ENCODE measurements around the gene COL9A1. TPM values are rescaled to one million over a fixed set of nuclear protein-coding genes. Genes with fewer than 3 reads are reported as not detected.

The COL9A1 gene
- total and polyA plus RNA-seq, 2 of the 4 experiments (the other 2 are of a cell fraction) = not detected

GRCh38 chr6:70309243-70309642 is 6.4 kb upstream of the COL9A1 start:
- H3K27ac ChIP-seq (ENCODE audit: insufficient read depth, low read length) = no peak overlapping the region
- H3K23ac ChIP-seq (ENCODE audit: low read depth, low read length) = no peak overlapping the region
- no peak overlapping the region for H3K14ac ChIP-seq (replicated peaks; ENCODE audit: low read depth, low read length)
- DNase-seq = no peak
- no peaks in the 10 kb centered on the region for H4K20me1 ChIP-seq (ENCODE audit: insufficient read depth, low read length)
- H3K4me3 ChIP-seq (ENCODE audit: insufficient read depth, low read depth, low read length) = no peak overlapping the region
- no peak overlapping the region for H3K56ac ChIP-seq (ENCODE audit: extremely low read depth, insufficient read depth, low read length)
- H2AK5ac ChIP-seq (ENCODE audit: low read depth, low read length) = no peak overlapping the region
- no peaks in the 10 kb centered on the region for H3K36me3 ChIP-seq (ENCODE audit: control insufficient read depth, insufficient read depth, low read length)
- H3K79me1 ChIP-seq (ENCODE audit: low read depth in 1 of 2, low read length in 2 of 2) = no peaks in the 10 kb centered on the region
- intact Hi-C loops (cut with micrococcal nuclease) (no loop called here), dilution Hi-C loops (cut with HindIII; ENCODE audit: low sequenced_read_pairs, unreplicated experiment) (no loop called here), in situ Hi-C loops (cut with MboI; ENCODE audit: low sequenced_read_pairs) (loop anchor here (10.0 to 25.0 kb wide), 2 partner anchors 378 to 706 kb away; no protein-coding TSS in a partner anchor)
- POLR2A ChIA-PET (ENCODE audit: unreplicated experiment) = no interaction called here
- H2BK15ac ChIP-seq (ENCODE audit: low read depth, low read length) = no peak overlapping the region
- H2BK5ac ChIP-seq (ENCODE audit: low read depth, low read length, poor library complexity, severe bottlenecking) = no peak overlapping the region
- H3K9ac ChIP-seq (ENCODE audit: low read depth, low read length) = no peak overlapping the region
- no peaks in the 10 kb centered on the region for H3K9me3 ChIP-seq (ENCODE audit: control insufficient read depth, insufficient read depth, low read length)
- H3K4ac ChIP-seq (ENCODE audit: low read depth, low read length) = no peak overlapping the region
- whole genome bisulfite sequencing, 2 experiments (ENCODE audit: extremely low coverage in 2 of 2, insufficient read length in 1 of 2) = no CpG with 5 or more reads among the region's 2 CpGs
- H2BK120ac ChIP-seq (ENCODE audit: low read depth, low read length) = no peak overlapping the region
- no peak overlapping the region for H3K4me2 ChIP-seq (ENCODE audit: low read depth, low read length)
- H3K9me1 ChIP-seq (ENCODE audit: insufficient read depth, low read length) = no peaks in the 10 kb centered on the region
- H4K91ac ChIP-seq (ENCODE audit: insufficient read depth, low read depth, low read length) = no peak overlapping the region
- no peak overlapping the region for H2AK9ac ChIP-seq (replicated peaks; ENCODE audit: low read depth, low read length, poor library complexity)
- no peak overlapping the region for H4K5ac ChIP-seq (ENCODE audit: low read depth, low read length)
- TF ChIP-seq MXI1 (IDR thresholded peaks at IDR 0.05; ENCODE audit: borderline replicate concordance, low read depth, low read length) = no peak
- no peak for TF ChIP-seq POLR2A (IDR thresholded peaks at IDR 0.05; ENCODE audit: low read depth, low read length)
- TF ChIP-seq SMC3 (IDR thresholded peaks at IDR 0.05; ENCODE audit: low read depth, low read length) = no peak
- TF ChIP-seq RCOR1 (IDR thresholded peaks at IDR 0.05; ENCODE audit: insufficient replicate concordance, low read length) = no peak
- no peak overlapping the region for H2BK20ac ChIP-seq (ENCODE audit: low read depth, low read length)
- no peak overlapping the region for H4K8ac ChIP-seq (ENCODE audit: low read depth in 2 of 2, low read length in 2 of 2)
- BruUV-seq (replicated peaks) = no TSS peak
- CTCF ChIA-PET = interaction anchor here (0.7 to 2.7 kb wide), 7 partner anchors 12 to 575 kb away, joined by 3 to 22 read pairs (median 4); no protein-coding TSS in a partner anchor
- H2AFZ ChIP-seq (replicated peaks; ENCODE audit: low read length, poor library complexity) = no peak overlapping the region
- no peaks in the 10 kb centered on the region for H3K4me1 ChIP-seq (ENCODE audit: control insufficient read depth, insufficient read depth, low read length)
- ATAC-seq (ENCODE audit: low read depth) = no peak
- no peak overlapping the region for H3K18ac ChIP-seq (ENCODE audit: low read depth, low read length)
- H3K27me3 ChIP-seq (ENCODE audit: control insufficient read depth, insufficient read depth, low read length) = peaks cover 31% of the 10 kb centered on the region
